Ectodermal cell (in vitro differentiated cells): ENCODE measurements around the gene NLGN2.

Experiments
- H3K27ac ChIP-seq: 2 replicates; pipeline ENCODE4 v1.7.0; 2013; ENCODE audit warnings: mild to moderate bottlenecking, low read depth, low read length; ENCODE audit not compliant: insufficient read depth, poor library complexity, severe bottlenecking
- H3K27me3 ChIP-seq: 2 replicates; pipeline ENCODE4 v1.7.0; 2013; ENCODE audit warnings: mild to moderate bottlenecking, low read length; ENCODE audit not compliant: insufficient read depth, control insufficient read depth, poor library complexity, severe bottlenecking
- H3K36me3 ChIP-seq: one replicate; pipeline ENCODE4 v1.7.0; 2013; ENCODE audit warnings: low read length; ENCODE audit not compliant: control insufficient read depth, insufficient read depth
- H3K4me1 ChIP-seq: one replicate; pipeline ENCODE4 v1.7.0; 2013; ENCODE audit warnings: low read length; ENCODE audit not compliant: control insufficient read depth, insufficient read depth
- H3K4me3 ChIP-seq: 2 replicates; pipeline ENCODE4 v1.7.0; 2013; ENCODE audit warnings: low read depth, low read length, control low read depth; ENCODE audit not compliant: insufficient read depth
- H3K9me3 ChIP-seq: 2 replicates; pipeline ENCODE4 v1.7.0; 2013; ENCODE audit warnings: mild to moderate bottlenecking, low read length, moderate library complexity; ENCODE audit not compliant: control insufficient read depth
- WGBS, 2 experiments: methylation state at CpG; one replicate each; pipeline ENCODE4 v1.1.7; 2013; ENCODE audit warnings: missing lambda C conversion rate in 2 of 2; 5-methylcytosine and 5-hydroxymethylcytosine counted together

Gene NLGN2

GRCh38 chr17:7404737-7405349 lies 2.8 kb upstream of the NLGN2 start:
- peaks cover 14% of the 10 kb centered on the region for H3K36me3 ChIP-seq
- no peaks in the 10 kb centered on the region for H3K9me3 ChIP-seq
- no peaks in the 10 kb centered on the region for H3K27me3 ChIP-seq
- peaks cover 21% of the 10 kb centered on the region for H3K4me1 ChIP-seq
- H3K4me3 ChIP-seq: peak overlapping the region; percentile 53
- WGBS, 2 experiments: 0% methylated on average over 65 of the region's 65 CpGs
- peak overlapping the region; percentile 85 for H3K27ac ChIP-seq

- 0 to 1% methylated on average over 38 of the region's 38 CpGs for WGBS, 2 experiments
- H3K27ac ChIP-seq: peak overlapping the region; percentile 85
- peaks cover 22% of the 10 kb centered on the region for H3K36me3 ChIP-seq
- H3K9me3 ChIP-seq: no peaks in the 10 kb centered on the region
- peak overlapping the region; percentile 53 for H3K4me3 ChIP-seq
- peaks cover 21% of the 10 kb centered on the region for H3K4me1 ChIP-seq
- no peaks in the 10 kb centered on the region for H3K27me3 ChIP-seq
Measured at GRCh38 chr17:7405350-7406234, 2.1 kb upstream of the NLGN2 start.

- Histone ChIP-seq H3K9me3 (no peaks in the 10 kb centered on the region), H3K4me1 (peaks cover 21% of the 10 kb centered on the region), H3K36me3 (peaks cover 24% of the 10 kb centered on the region), H3K4me3 (peak overlapping the region; percentile 53), H3K27me3 (no peaks in the 10 kb centered on the region), H3K27ac (no peak overlapping the region)
- 9 to 11% methylated on average over 12 of the region's 12 CpGs for WGBS, 2 experiments
Measured at GRCh38 chr17:7406235-7406825, 1.3 kb upstream of the NLGN2 start.

- no peak overlapping the region for H3K27ac ChIP-seq
- H3K9me3 ChIP-seq: no peaks in the 10 kb centered on the region
- no peaks in the 10 kb centered on the region for H3K27me3 ChIP-seq
- H3K4me3 ChIP-seq: peak overlapping the region; percentile 16
- WGBS, 2 experiments: 77 to 81% methylated on average over 13 of the region's 13 CpGs
- peaks cover 24% of the 10 kb centered on the region for H3K36me3 ChIP-seq
- peaks cover 21% of the 10 kb centered on the region for H3K4me1 ChIP-seq
Measured at GRCh38 chr17:7407082-7407481, 563 bp upstream of the NLGN2 start.

- Histone ChIP-seq H3K4me1 (peaks cover 18% of the 10 kb centered on the region), H3K27ac (no peak overlapping the region), H3K4me3 (no peak overlapping the region), H3K27me3 (no peaks in the 10 kb centered on the region), H3K36me3 (peaks cover 24% of the 10 kb centered on the region), H3K9me3 (no peaks in the 10 kb centered on the region)
- 88 to 91% methylated on average over 58 of the region's 58 CpGs for WGBS, 2 experiments
Measured at GRCh38 chr17:7408252-7408727, 645 bp downstream of the NLGN2 start.

- 93 to 94% methylated on average over 6 of the region's 6 CpGs for WGBS, 2 experiments
- H3K9me3 ChIP-seq: no peaks in the 10 kb centered on the region
- H3K27me3 ChIP-seq: no peaks in the 10 kb centered on the region
- no peak overlapping the region for H3K27ac ChIP-seq
- H3K4me3 ChIP-seq: no peak overlapping the region
- H3K36me3 ChIP-seq: peaks cover 24% of the 10 kb centered on the region
- H3K4me1 ChIP-seq: peaks cover 22% of the 10 kb centered on the region
Measured at GRCh38 chr17:7408863-7409262, 1.2 kb downstream of the NLGN2 start.

- H3K4me1 ChIP-seq: peaks cover 22% of the 10 kb centered on the region
- no peaks in the 10 kb centered on the region for H3K9me3 ChIP-seq
- no peak overlapping the region for H3K27ac ChIP-seq
- H3K27me3 ChIP-seq: no peaks in the 10 kb centered on the region
- WGBS, 2 experiments: 95 to 97% methylated on average over 6 of the region's 6 CpGs
- H3K36me3 ChIP-seq: peaks cover 25% of the 10 kb centered on the region
- no peak overlapping the region for H3K4me3 ChIP-seq
Measured at GRCh38 chr17:7409716-7410115, 2.1 kb downstream of the NLGN2 start.

- no peaks in the 10 kb centered on the region for H3K27me3 ChIP-seq
- no peak overlapping the region for H3K4me3 ChIP-seq
- no peaks in the 10 kb centered on the region for H3K9me3 ChIP-seq
- no peak overlapping the region for H3K27ac ChIP-seq
- 95 to 96% methylated on average over 25 of the region's 25 CpGs for WGBS, 2 experiments
- peaks cover 36% of the 10 kb centered on the region for H3K36me3 ChIP-seq
- H3K4me1 ChIP-seq: peaks cover 22% of the 10 kb centered on the region
Measured at GRCh38 chr17:7410634-7411426, 3.2 kb downstream of the NLGN2 start.

- Histone ChIP-seq H3K27me3 (no peaks in the 10 kb centered on the region), H3K36me3 (peaks cover 37% of the 10 kb centered on the region), H3K4me3 (no peak overlapping the region), H3K4me1 (peaks cover 19% of the 10 kb centered on the region), H3K27ac (no peak overlapping the region), H3K9me3 (no peaks in the 10 kb centered on the region)
- WGBS, 2 experiments: 89 to 93% methylated on average over 8 of the region's 8 CpGs
Measured at GRCh38 chr17:7411427-7411750, 3.7 kb downstream of the NLGN2 start.
